Neural cell (in vitro differentiated cells): ENCODE data around the gene SMLR1. TPM values are rescaled to one million over a fixed set of nuclear protein-coding genes. Genes with fewer than 3 reads are reported as not detected.

Experiments used
- H2AFZ ChIP-seq: fragments of 200-600, 300-800 bp; sonication (generic), shearing (Covaris generic); 2 replicates; pipeline ENCODE4 v1.6.0; 2014; ENCODE audit warnings: low read depth, mild to moderate bottlenecking, antibody characterized with exemption, low read length, moderate library complexity
- H3F3A ChIP-seq: fragments of 200-600 bp; shearing (Covaris generic); 2 replicates; pipeline ENCODE4 v1.6.1; 2016; ENCODE audit warnings: mild to moderate bottlenecking, moderate library complexity, mixed read lengths, antibody characterized with exemption, low read length; ENCODE audit not compliant: insufficient read depth, poor library complexity, severe bottlenecking
- H3K27ac ChIP-seq: fragments of 200-600, 300-800 bp; sonication (generic), shearing (Covaris generic); 2 replicates; pipeline ENCODE4 v1.5.1; 2014; ENCODE audit warnings: mild to moderate bottlenecking, low read length, moderate library complexity
- H3K27me3 ChIP-seq: fragments of 300-800, 200-600 bp; sonication (generic), shearing (Covaris generic); 2 replicates; pipeline ENCODE4 v1.6.0; 2014; ENCODE audit warnings: mild to moderate bottlenecking, low read depth, low read length, moderate library complexity; ENCODE audit not compliant: insufficient read depth
- H3K36me3 ChIP-seq: fragments of 300-800, 200-600 bp; sonication (generic), shearing (Covaris generic); 2 replicates; pipeline ENCODE4 v1.5.1; 2014; ENCODE audit warnings: mild to moderate bottlenecking, antibody characterized with exemption, low read length, moderate library complexity; ENCODE audit not compliant: insufficient read depth
- H3K4me2 ChIP-seq: fragments of 300-800, 200-600 bp; sonication (generic), shearing (Covaris generic); 2 replicates; pipeline ENCODE4 v1.6.0; 2014; ENCODE audit warnings: mild to moderate bottlenecking, low read length
- H3K4me3 ChIP-seq: fragments of 300-800, 200-600 bp; sonication (generic), shearing (Covaris generic); 2 replicates; pipeline ENCODE4 v1.5.1; 2014; ENCODE audit warnings: mild to moderate bottlenecking, low read length, moderate library complexity
- H3K79me2 ChIP-seq: fragments of 200-600 bp; shearing (Covaris generic); replicated peaks from 2 replicates; pipeline ENCODE4 v1.6.0; 2014; ENCODE audit warnings: mild to moderate bottlenecking, low read length, moderate library complexity; ENCODE audit not compliant: insufficient read depth
- H3K9ac ChIP-seq: fragments of 300-800, 200-600 bp; sonication (generic), shearing (Covaris generic); 2 replicates; pipeline ENCODE4 v1.6.1; 2016; ENCODE audit warnings: mild to moderate bottlenecking, low read length, mixed read lengths
- H3K9me2 ChIP-seq: fragments of 200-600 bp; shearing (Covaris generic); 2 replicates; pipeline ENCODE4 v1.6.1; 2016; ENCODE audit warnings: mild to moderate bottlenecking, low read length, mixed read lengths; ENCODE audit not compliant: insufficient read depth
- H3K9me3 ChIP-seq: fragments of 200-600, 300-800 bp; sonication (generic), shearing (Covaris generic); 2 replicates; pipeline ENCODE4 v1.6.1; 2016; ENCODE audit warnings: mild to moderate bottlenecking, mixed run types, low read length, moderate library complexity, mixed read lengths
- H4K20me1 ChIP-seq: fragments of 200-600 bp; shearing (Covaris generic); 2 replicates; pipeline ENCODE4 v1.6.1; 2016; ENCODE audit warnings: mild to moderate bottlenecking, mixed run types; ENCODE audit not compliant: insufficient read depth
- EP300 ChIP-seq: fragments of 450-650 bp; conservative IDR thresholded peaks from 2 replicates; pipeline ENCODE4 v1.6.1; 2014; ENCODE audit warnings: antibody characterized with exemption, mild to moderate bottlenecking, moderate library complexity; ENCODE audit not compliant: poor library complexity, severe bottlenecking
- EZH2 ChIP-seq: fragments of 200-600, 300-800 bp; shearing (Covaris generic), sonication (generic); IDR thresholded peaks from 2 replicates; pipeline ENCODE4 v1.6.1; 2014; ENCODE audit warnings: antibody characterized with exemption, low read length, borderline replicate concordance, mild to moderate bottlenecking; ENCODE audit not compliant: insufficient read depth, poor library complexity, severe bottlenecking
- MXI1 ChIP-seq: fragments of 450-650 bp; conservative IDR thresholded peaks from 2 replicates; pipeline ENCODE4 v1.6.1; 2014; ENCODE audit warnings: antibody characterized with exemption, mild to moderate bottlenecking; ENCODE audit not compliant: poor library complexity, severe bottlenecking
- POLR2AphosphoS5 ChIP-seq: IDR thresholded peaks from 2 replicates; pipeline ENCODE4 v1.6.1; 2012
- RAD21 ChIP-seq: fragments of 450-650 bp; conservative IDR thresholded peaks from 2 replicates; pipeline ENCODE4 v1.6.1; 2014; ENCODE audit warnings: antibody characterized with exemption, mild to moderate bottlenecking, moderate library complexity
- SMC3 ChIP-seq: fragments of 450-650 bp; conservative IDR thresholded peaks from 2 replicates; pipeline ENCODE4 v1.6.1; 2014; ENCODE audit warnings: antibody characterized with exemption, mild to moderate bottlenecking, moderate library complexity; ENCODE audit not compliant: poor library complexity
- polyA plus RNA-seq: library from polyadenylated mRNA; depleted of rRNA; stranded (reverse); fragments of >200 nt; gene quantifications from 2 replicates; pipeline ENCODE4 v1.2.3, GENCODE V29; 2014
- TF ChIP-seq, protein P1 (sequence below): IDR thresholded peaks from 2 replicates; pipeline ENCODE4 v1.6.1; 2012; ENCODE audit warnings: borderline replicate concordance
- TF ChIP-seq, protein P2 (sequence below): fragments of 450-650 bp; IDR thresholded peaks from 2 replicates; pipeline ENCODE4 v1.5.1; 2014; ENCODE audit warnings: antibody characterized with exemption, mild to moderate bottlenecking, moderate library complexity; ENCODE audit not compliant: poor library complexity, severe bottlenecking

SMLR1 gene
- polyA plus RNA-seq, 1 donor from 2014 or later = not detected

DNA sequence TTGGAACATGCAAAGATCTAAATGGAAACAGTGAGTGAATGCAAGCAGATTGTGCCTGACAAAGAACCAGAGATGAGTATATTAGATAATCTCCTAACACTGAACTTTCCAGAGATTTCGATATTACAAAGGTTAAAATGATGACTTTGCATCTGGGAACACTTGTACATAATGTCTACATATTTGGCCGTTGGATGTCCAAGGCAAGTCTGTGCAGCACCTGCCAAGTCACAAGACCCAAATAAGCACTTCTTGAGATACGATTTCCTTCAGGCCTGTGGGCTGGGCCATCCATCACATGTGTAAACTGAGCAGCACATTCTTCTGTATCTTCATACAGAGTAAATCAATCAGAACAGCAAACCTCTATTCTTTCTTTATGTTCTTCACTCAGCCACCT lies 32.5 kb upstream of the SMLR1 start:
- Histone ChIP-seq H3K27me3 (peaks cover 28% of the 10 kb centered on the region), H3K4me2 (no peak overlapping the region)
- TF ChIP-seq MXI1 (no peak), EZH2 (no peak), SMC3 (no peak), RAD21 (no peak)
- TF ChIP-seq, protein P1, sequence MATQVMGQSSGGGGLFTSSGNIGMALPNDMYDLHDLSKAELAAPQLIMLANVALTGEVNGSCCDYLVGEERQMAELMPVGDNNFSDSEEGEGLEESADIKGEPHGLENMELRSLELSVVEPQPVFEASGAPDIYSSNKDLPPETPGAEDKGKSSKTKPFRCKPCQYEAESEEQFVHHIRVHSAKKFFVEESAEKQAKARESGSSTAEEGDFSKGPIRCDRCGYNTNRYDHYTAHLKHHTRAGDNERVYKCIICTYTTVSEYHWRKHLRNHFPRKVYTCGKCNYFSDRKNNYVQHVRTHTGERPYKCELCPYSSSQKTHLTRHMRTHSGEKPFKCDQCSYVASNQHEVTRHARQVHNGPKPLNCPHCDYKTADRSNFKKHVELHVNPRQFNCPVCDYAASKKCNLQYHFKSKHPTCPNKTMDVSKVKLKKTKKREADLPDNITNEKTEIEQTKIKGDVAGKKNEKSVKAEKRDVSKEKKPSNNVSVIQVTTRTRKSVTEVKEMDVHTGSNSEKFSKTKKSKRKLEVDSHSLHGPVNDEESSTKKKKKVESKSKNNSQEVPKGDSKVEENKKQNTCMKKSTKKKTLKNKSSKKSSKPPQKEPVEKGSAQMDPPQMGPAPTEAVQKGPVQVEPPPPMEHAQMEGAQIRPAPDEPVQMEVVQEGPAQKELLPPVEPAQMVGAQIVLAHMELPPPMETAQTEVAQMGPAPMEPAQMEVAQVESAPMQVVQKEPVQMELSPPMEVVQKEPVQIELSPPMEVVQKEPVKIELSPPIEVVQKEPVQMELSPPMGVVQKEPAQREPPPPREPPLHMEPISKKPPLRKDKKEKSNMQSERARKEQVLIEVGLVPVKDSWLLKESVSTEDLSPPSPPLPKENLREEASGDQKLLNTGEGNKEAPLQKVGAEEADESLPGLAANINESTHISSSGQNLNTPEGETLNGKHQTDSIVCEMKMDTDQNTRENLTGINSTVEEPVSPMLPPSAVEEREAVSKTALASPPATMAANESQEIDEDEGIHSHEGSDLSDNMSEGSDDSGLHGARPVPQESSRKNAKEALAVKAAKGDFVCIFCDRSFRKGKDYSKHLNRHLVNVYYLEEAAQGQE = no peak

DNA sequence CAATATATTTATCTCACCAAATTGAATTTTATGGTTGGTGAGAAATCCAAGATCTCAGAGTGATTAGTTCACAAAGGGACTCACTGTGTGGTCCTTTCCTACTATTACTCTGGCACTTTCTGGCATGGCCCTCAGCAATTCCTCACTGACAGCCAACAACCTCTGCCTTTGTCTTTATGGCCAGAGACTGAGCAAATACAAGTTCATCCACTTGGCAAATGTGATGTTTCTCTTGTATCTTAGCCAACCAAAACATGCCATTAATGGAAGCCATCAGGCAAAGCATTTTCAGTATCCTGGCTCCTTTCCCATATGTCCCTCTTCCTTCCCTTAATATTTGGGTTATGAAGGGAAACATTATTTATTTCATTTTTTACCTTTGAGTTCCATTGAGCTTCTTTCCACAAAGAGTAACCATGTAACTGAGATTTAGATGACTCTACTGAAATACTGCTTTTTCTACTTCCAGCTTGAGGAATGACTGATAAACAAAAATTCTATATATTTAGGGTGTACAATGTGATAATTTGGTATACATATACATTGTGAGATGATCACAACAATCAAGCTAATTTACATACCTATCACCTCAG lies 30.8 kb upstream of the SMLR1 start:
- H3K27ac ChIP-seq = no peak overlapping the region
- peaks cover 28% of the 10 kb centered on the region for H3K27me3 ChIP-seq
- no peaks in the 10 kb centered on the region for H3K9me2 ChIP-seq
- no peak overlapping the region for H2AFZ ChIP-seq
- H3K9me3 ChIP-seq = peaks cover 6% of the 10 kb centered on the region
- no peak overlapping the region for H3K4me3 ChIP-seq
- no peaks in the 10 kb centered on the region for H3K79me2 ChIP-seq
- TF ChIP-seq RAD21 (no peak), EP300 (no peak), SMC3 (no peak), POLR2AphosphoS5 (no peak), EZH2 (no peak), MXI1 (no peak)
- TF ChIP-seq, protein P1 = no peak
- TF ChIP-seq, protein P2, sequence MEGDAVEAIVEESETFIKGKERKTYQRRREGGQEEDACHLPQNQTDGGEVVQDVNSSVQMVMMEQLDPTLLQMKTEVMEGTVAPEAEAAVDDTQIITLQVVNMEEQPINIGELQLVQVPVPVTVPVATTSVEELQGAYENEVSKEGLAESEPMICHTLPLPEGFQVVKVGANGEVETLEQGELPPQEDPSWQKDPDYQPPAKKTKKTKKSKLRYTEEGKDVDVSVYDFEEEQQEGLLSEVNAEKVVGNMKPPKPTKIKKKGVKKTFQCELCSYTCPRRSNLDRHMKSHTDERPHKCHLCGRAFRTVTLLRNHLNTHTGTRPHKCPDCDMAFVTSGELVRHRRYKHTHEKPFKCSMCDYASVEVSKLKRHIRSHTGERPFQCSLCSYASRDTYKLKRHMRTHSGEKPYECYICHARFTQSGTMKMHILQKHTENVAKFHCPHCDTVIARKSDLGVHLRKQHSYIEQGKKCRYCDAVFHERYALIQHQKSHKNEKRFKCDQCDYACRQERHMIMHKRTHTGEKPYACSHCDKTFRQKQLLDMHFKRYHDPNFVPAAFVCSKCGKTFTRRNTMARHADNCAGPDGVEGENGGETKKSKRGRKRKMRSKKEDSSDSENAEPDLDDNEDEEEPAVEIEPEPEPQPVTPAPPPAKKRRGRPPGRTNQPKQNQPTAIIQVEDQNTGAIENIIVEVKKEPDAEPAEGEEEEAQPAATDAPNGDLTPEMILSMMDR = no peak
- H3K9ac ChIP-seq = no peak overlapping the region
- no peak overlapping the region for H3K4me2 ChIP-seq
- no peaks in the 10 kb centered on the region for H3F3A ChIP-seq
- H4K20me1 ChIP-seq = no peaks in the 10 kb centered on the region
- no peaks in the 10 kb centered on the region for H3K36me3 ChIP-seq

More for the DNA sequence above, 32.5 kb upstream of the SMLR1 start:
- peaks cover 6% of the 10 kb centered on the region for H3K9me3 ChIP-seq
- H3K4me3 ChIP-seq = no peak overlapping the region
- H3K36me3 ChIP-seq = no peaks in the 10 kb centered on the region
- H2AFZ ChIP-seq = no peak overlapping the region
- H3K27ac ChIP-seq = no peak overlapping the region
- H3K9ac ChIP-seq = no peak overlapping the region
- H3K9me2 ChIP-seq = no peaks in the 10 kb centered on the region
- no peaks in the 10 kb centered on the region for H3F3A ChIP-seq
- H4K20me1 ChIP-seq = no peaks in the 10 kb centered on the region
- H3K79me2 ChIP-seq = no peaks in the 10 kb centered on the region
